BE2C (cell line): ENCODE data around the gene PARP15.

ENCODE experiments used
- DNase-seq: peaks from one replicate; pipeline ENCODE4 v3.0.0-alpha.2; 2020
- H3K27me3 ChIP-seq: fragments of 250-450 bp; sonication (Bioruptor Pico); 2 replicates; pipeline ENCODE4 v1.5.1; 2020; ENCODE audit warnings: mild to moderate bottlenecking
- H3K36me3 ChIP-seq: fragments of 250-450 bp; sonication (Bioruptor Pico); 2 replicates; pipeline ENCODE4 v1.5.1; 2020; ENCODE audit warnings: mild to moderate bottlenecking
- H3K4me1 ChIP-seq: fragments of 250-450 bp; sonication (Bioruptor Pico); 2 replicates; pipeline ENCODE4 v1.5.1; 2020
- H3K4me3 ChIP-seq: 2 replicates; pipeline ENCODE4 v1.5.1; 2011; ENCODE audit warnings: low read depth, low read length
- H3K9me3 ChIP-seq: fragments of 250-450 bp; sonication (Bioruptor Pico); 2 replicates; pipeline ENCODE4 v1.5.1; 2020
- CTCF ChIP-seq: IDR thresholded peaks from 2 replicates; pipeline ENCODE4 v1.5.1; 2012; ENCODE audit warnings: mild to moderate bottlenecking, low read depth, low read length

Gene PARP15

GRCh38 chr3:122589297-122589696, 11.8 kb downstream of the PARP15 start:
- Histone ChIP-seq H3K4me1 (no peaks in the 10 kb centered on the region), H3K36me3 (no peaks in the 10 kb centered on the region), H3K9me3 (no peaks in the 10 kb centered on the region), H3K4me3 (no peak overlapping the region), H3K27me3 (peaks cover 5% of the 10 kb centered on the region)
- no peak for DNase-seq
- no peak for TF ChIP-seq CTCF

- no peak for DNase-seq
- Histone ChIP-seq H3K9me3 (no peaks in the 10 kb centered on the region), H3K36me3 (no peaks in the 10 kb centered on the region), H3K4me1 (no peaks in the 10 kb centered on the region), H3K27me3 (peaks cover 5% of the 10 kb centered on the region), H3K4me3 (no peak overlapping the region)
- no peak for TF ChIP-seq CTCF
Observed at GRCh38 chr3:122590610-122591009, 13.2 kb downstream of the PARP15 start.

DNA sequence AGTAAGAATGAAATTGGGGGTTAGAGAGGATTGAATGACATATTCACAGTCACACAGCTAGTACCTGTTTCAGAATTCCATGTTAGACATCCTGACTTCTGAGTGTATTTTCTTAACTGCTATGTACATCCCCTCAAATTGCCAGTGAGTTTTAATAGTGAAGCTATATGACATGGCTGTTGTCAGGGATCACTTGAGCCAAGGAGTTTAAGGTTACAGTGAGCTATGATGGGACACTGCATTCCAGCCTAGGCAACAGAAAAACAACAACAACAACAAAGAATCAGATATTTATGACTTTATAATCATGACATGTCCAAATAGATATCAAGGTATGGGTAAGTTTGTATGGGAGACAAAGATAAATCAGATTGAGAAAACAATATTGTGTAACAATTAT, 16.6 kb downstream of the PARP15 start:
- no peak for DNase-seq
- Histone ChIP-seq H3K4me1 (no peaks in the 10 kb centered on the region), H3K9me3 (no peaks in the 10 kb centered on the region), H3K4me3 (no peak overlapping the region), H3K27me3 (peaks cover 5% of the 10 kb centered on the region), H3K36me3 (no peaks in the 10 kb centered on the region)
- no peak for TF ChIP-seq CTCF

DNA sequence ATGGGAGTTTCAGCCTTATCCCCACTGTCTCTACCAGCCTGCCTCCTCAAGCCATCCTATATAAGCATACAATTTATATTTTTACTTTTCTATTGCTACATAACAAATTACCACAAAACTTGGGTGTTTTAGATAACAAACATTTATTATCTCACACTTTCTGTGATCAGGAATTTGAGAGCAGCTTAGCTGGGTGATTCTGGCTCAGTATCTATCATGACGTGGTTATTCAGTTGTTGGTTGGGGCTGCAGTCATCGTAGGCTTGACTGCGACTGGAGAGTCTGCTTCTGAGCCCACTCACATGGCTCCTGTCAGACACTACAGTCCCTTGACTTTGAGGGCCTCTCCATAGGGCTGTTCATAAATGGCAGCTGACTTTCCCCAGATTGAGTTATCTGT, 20.7 kb downstream of the PARP15 start:
- Histone ChIP-seq H3K9me3 (no peaks in the 10 kb centered on the region), H3K4me3 (no peak overlapping the region), H3K4me1 (no peaks in the 10 kb centered on the region), H3K36me3 (no peaks in the 10 kb centered on the region), H3K27me3 (peaks cover 5% of the 10 kb centered on the region)
- no peak for DNase-seq
- no peak for TF ChIP-seq CTCF

- DNase-seq, result no peak
- Histone ChIP-seq H3K4me3 (no peak overlapping the region), H3K36me3 (no peaks in the 10 kb centered on the region), H3K9me3 (no peaks in the 10 kb centered on the region), H3K4me1 (no peaks in the 10 kb centered on the region), H3K27me3 (peaks cover 5% of the 10 kb centered on the region)
- no peak for TF ChIP-seq CTCF
Observed at GRCh38 chr3:122598556-122598955, 21.1 kb downstream of the PARP15 start.

DNA sequence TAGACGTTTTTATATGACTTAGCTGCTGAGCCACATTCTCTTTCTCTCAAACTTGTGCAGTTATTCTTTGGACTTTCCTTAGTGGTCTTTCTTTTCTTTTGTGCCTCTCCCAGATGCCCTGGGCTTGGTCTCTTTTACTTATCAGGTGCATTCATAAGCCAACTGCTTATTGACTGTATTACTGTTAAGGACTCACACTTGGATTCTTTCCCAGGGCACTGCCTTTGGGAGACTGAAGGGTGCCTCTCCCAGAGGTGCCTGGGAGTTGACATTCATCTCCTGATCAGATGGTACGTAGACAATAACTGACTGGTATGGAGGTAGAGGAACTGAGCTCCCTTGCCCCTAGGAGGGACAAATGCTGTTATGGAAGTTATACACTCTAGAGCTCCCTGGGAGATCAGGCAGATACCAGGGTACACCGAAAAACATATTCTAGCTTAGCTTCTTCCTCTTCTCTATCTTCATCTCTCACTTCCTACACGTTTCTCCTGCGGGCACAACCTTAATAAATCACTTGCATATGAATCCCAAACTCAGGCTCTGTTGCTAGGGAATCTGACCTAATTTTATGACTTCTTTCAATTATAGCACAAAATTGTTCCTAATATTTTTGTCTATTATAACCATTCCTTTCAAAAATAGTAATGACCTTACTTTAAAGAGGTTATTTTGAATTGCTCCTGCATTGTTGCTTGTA, 24.7 kb downstream of the PARP15 start:
- no peaks in the 10 kb centered on the region for H3K9me3 ChIP-seq
- H3K36me3 ChIP-seq, result no peaks in the 10 kb centered on the region
- H3K27me3 ChIP-seq, result peaks cover 4% of the 10 kb centered on the region
- H3K4me3 ChIP-seq, result no peak overlapping the region
- no peak for DNase-seq
- H3K4me1 ChIP-seq, result no peaks in the 10 kb centered on the region
- no peak for TF ChIP-seq CTCF
